ACC112 (cell line): Measurements from ENCODE around the gene CALD1.

Source experiments
- H2AFZ ChIP-seq: fragments of 200-600 bp; sonication (generic); one replicate; pipeline ENCODE4 v1.6.0; 2017; ENCODE audit warnings: antibody characterized with exemption, low read length; ENCODE audit not compliant: unreplicated experiment
- H3K27ac ChIP-seq: fragments of 200-600 bp; sonication (generic); 2 replicates; pipeline ENCODE4 v1.5.1; 2014; ENCODE audit warnings: low read depth, mild to moderate bottlenecking, antibody characterized with exemption, low read length, moderate library complexity
- H3K27me3 ChIP-seq: fragments of 200-600 bp; sonication (generic); 2 replicates; pipeline ENCODE4 v1.6.1; 2014; ENCODE audit warnings: mild to moderate bottlenecking, antibody characterized with exemption, low read length, moderate library complexity, mixed read lengths; ENCODE audit not compliant: insufficient read depth
- H3K36me3 ChIP-seq: fragments of 200-600 bp; sonication (generic); 2 replicates; pipeline ENCODE4 v1.6.1; 2016; ENCODE audit warnings: mild to moderate bottlenecking, antibody characterized with exemption, low read length, moderate library complexity, mixed read lengths; ENCODE audit not compliant: insufficient read depth
- H3K4me1 ChIP-seq: fragments of 200-600 bp; sonication (generic); one replicate; pipeline ENCODE4 v1.6.1; 2016; ENCODE audit warnings: low read length, mixed read lengths; ENCODE audit not compliant: insufficient read depth, unreplicated experiment, control insufficient read depth
- H3K4me3 ChIP-seq: fragments of 200-600 bp; sonication (generic); 2 replicates; pipeline ENCODE4 v1.5.1; 2014; ENCODE audit warnings: mild to moderate bottlenecking, low read depth, low read length
- H3K79me2 ChIP-seq: fragments of 200-600 bp; sonication (generic); one replicate; pipeline ENCODE4 v1.6.0; 2016; ENCODE audit warnings: low read length; ENCODE audit not compliant: control insufficient read depth, unreplicated experiment, insufficient read depth

CALD1 gene

GRCh38 chr7:134777908-134778580 is 1.4 kb upstream of the CALD1 start:
- H3K27me3 ChIP-seq, result no peaks in the 10 kb centered on the region
- H3K4me1 ChIP-seq, result peaks cover 30% of the 10 kb centered on the region
- no peaks in the 10 kb centered on the region for H3K36me3 ChIP-seq
- H2AFZ ChIP-seq, result peak overlapping the region; percentile 76
- H3K27ac ChIP-seq, result peak overlapping the region; percentile 90
- H3K4me3 ChIP-seq, result no peak overlapping the region
- H3K79me2 ChIP-seq, result peaks cover 35% of the 10 kb centered on the region

- Histone ChIP-seq H3K4me3 (peak overlapping the region; percentile 85), H3K79me2 (peaks cover 51% of the 10 kb centered on the region), H3K4me1 (peaks cover 39% of the 10 kb centered on the region), H2AFZ (no peak overlapping the region), H3K36me3 (peaks cover 5% of the 10 kb centered on the region; the same call in 1 of the 2 replicates), H3K27ac (peak overlapping the region; percentile 90), H3K27me3 (no peaks in the 10 kb centered on the region)
Observed at GRCh38 chr7:134779741-134780065, 269 bp downstream of the CALD1 start.

GRCh38 chr7:134780166-134780828 is 863 bp downstream of the CALD1 start:
- Histone ChIP-seq H3K4me3 (peak overlapping the region; percentile 85), H3K36me3 (peaks cover 5% of the 10 kb centered on the region; the same call in 1 of the 2 replicates), H3K4me1 (peaks cover 45% of the 10 kb centered on the region), H2AFZ (no peak overlapping the region), H3K79me2 (peaks cover 57% of the 10 kb centered on the region), H3K27ac (peak overlapping the region; percentile 90), H3K27me3 (no peaks in the 10 kb centered on the region)

- no peaks in the 10 kb centered on the region for H3K27me3 ChIP-seq
- H3K4me3 ChIP-seq, result peak overlapping the region; percentile 85
- peak overlapping the region; percentile 90 for H3K27ac ChIP-seq
- H3K4me1 ChIP-seq, result peaks cover 50% of the 10 kb centered on the region
- H2AFZ ChIP-seq, result no peak overlapping the region
- peaks cover 65% of the 10 kb centered on the region for H3K79me2 ChIP-seq
- peaks cover 5% of the 10 kb centered on the region; the same call in 1 of the 2 replicates for H3K36me3 ChIP-seq
Observed at GRCh38 chr7:134781171-134781570, 1.7 kb downstream of the CALD1 start.

- H3K27ac ChIP-seq, result peak overlapping the region; percentile 90
- H3K27me3 ChIP-seq, result no peaks in the 10 kb centered on the region
- peaks cover 59% of the 10 kb centered on the region for H3K4me1 ChIP-seq
- H3K79me2 ChIP-seq, result peaks cover 75% of the 10 kb centered on the region
- peaks cover 5% of the 10 kb centered on the region; the same call in 1 of the 2 replicates for H3K36me3 ChIP-seq
- H3K4me3 ChIP-seq, result peak overlapping the region; percentile 85
- H2AFZ ChIP-seq, result no peak overlapping the region
Observed at GRCh38 chr7:134782121-134782623, 2.7 kb downstream of the CALD1 start.

GRCh38 chr7:134783294-134784069 is 4.0 kb downstream of the CALD1 start:
- H2AFZ ChIP-seq, result no peak overlapping the region
- H3K36me3 ChIP-seq, result peaks cover 5% of the 10 kb centered on the region; the same call in 1 of the 2 replicates
- no peak overlapping the region for H3K27ac ChIP-seq
- no peaks in the 10 kb centered on the region for H3K27me3 ChIP-seq
- H3K4me3 ChIP-seq, result no peak overlapping the region
- peaks cover 63% of the 10 kb centered on the region for H3K4me1 ChIP-seq
- peaks cover 88% of the 10 kb centered on the region for H3K79me2 ChIP-seq

- H3K36me3 ChIP-seq, result peaks cover 8% of the 10 kb centered on the region; the same call in 1 of the 2 replicates
- peaks cover 94% of the 10 kb centered on the region for H3K79me2 ChIP-seq
- H3K4me1 ChIP-seq, result peaks cover 60% of the 10 kb centered on the region
- no peak overlapping the region for H3K27ac ChIP-seq
- H2AFZ ChIP-seq, result no peak overlapping the region
- H3K27me3 ChIP-seq, result no peaks in the 10 kb centered on the region
- H3K4me3 ChIP-seq, result no peak overlapping the region
Observed at GRCh38 chr7:134784251-134785049, 5.0 kb downstream of the CALD1 start.

- Histone ChIP-seq H3K27ac (no peak overlapping the region), H3K36me3 (peaks cover 8% of the 10 kb centered on the region; the same call in 1 of the 2 replicates), H3K4me3 (no peak overlapping the region), H3K27me3 (no peaks in the 10 kb centered on the region), H2AFZ (no peak overlapping the region), H3K4me1 (peaks cover 73% of the 10 kb centered on the region), H3K79me2 (peaks cover 95% of the 10 kb centered on the region)
Observed at GRCh38 chr7:134785842-134786241, 6.4 kb downstream of the CALD1 start.

GRCh38 chr7:134787064-134787463 is 7.6 kb downstream of the CALD1 start:
- Histone ChIP-seq H3K27ac (peak overlapping the region; percentile 45), H2AFZ (no peak overlapping the region), H3K79me2 (peaks cover 92% of the 10 kb centered on the region), H3K36me3 (peaks cover 11% of the 10 kb centered on the region; the same call in 1 of the 2 replicates), H3K4me1 (peaks cover 67% of the 10 kb centered on the region), H3K27me3 (no peaks in the 10 kb centered on the region), H3K4me3 (peak overlapping the region; percentile 49)

- Histone ChIP-seq H3K27me3 (no peaks in the 10 kb centered on the region), H2AFZ (no peak overlapping the region), H3K27ac (peak overlapping the region; percentile 45; the same call in 1 of the 2 replicates), H3K4me1 (peaks cover 64% of the 10 kb centered on the region), H3K4me3 (no peak overlapping the region), H3K36me3 (peaks cover 11% of the 10 kb centered on the region; the same call in 1 of the 2 replicates), H3K79me2 (peaks cover 88% of the 10 kb centered on the region)
Observed at GRCh38 chr7:134787720-134788119, 8.3 kb downstream of the CALD1 start.
